ENCODE measurements around the gene RAD18.
A peak's percentile ranks its signal among the peaks of the same experiment; 100 is the strongest.

RAD18 gene

DNA sequence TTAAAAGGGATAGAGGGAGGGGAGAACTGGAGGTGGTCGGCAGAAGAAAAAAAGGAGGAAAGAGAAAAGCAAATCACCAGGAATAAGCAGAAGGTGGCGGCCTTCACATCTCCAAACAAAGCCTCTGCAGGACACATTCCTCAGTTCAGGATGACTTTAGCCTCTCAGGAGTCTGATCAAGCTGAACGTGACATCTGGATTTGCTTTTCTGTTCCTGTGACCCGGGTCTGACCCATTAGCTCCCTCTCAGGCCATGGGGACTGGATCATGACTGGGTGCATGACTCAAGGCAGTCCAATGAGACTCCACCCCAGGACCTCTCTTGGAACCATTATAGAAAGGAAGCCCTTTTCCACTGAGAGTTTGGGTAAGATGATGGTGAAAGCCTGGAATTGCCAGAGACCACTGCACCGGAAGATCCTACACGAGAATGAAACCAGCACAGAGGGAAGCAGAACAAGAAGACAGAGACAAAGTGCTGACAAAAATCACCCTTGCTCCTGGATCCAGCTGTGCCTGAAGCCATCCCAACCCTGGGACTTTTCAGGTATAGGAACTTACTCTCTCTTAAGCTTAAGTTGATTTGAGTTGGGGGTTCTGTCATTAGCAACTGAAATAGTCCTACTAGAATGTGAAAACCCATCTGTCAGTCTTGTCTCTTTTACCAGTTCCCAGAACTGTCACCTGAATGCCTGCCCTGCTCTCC is 45.4 kb upstream of the RAD18 start:
- H3K27ac ChIP-seq (ENCODE audit: extremely low read depth, low read depth, low read length) = no peak overlapping the region
- H3K4me3 ChIP-seq (ENCODE audit: low read depth, low read length) = no peak overlapping the region
- no peaks in the 10 kb centered on the region for H3K9me3 ChIP-seq (ENCODE audit: control insufficient read depth, insufficient read depth, low read depth, low read length)
- peaks cover 0 to 9% of the 10 kb centered on the region in 2 experiments; a peak in 1 of 3 replicates for H3K36me3 ChIP-seq (ENCODE audit: control insufficient read depth in 2 of 2, insufficient read depth in 1 of 2, low read length in 2 of 2)
- no peaks in the 10 kb centered on the region for H3K4me1 ChIP-seq (ENCODE audit: control insufficient read depth, insufficient read depth, low read length)
- POLR2A ChIA-PET = no interaction called here
- CTCF ChIA-PET = interaction anchor here (0.7 kb wide), 1 partner anchor 1892 kb away, joined by 3 read pairs; no protein-coding TSS in a partner anchor
- TF ChIP-seq ZNF549 (tag by site-specific recombination; IDR thresholded peaks at IDR 0.05) (no peak), ZNF324 (tag by site-specific recombination; IDR thresholded peaks at IDR 0.05) (no peak), KLF17 (tag by site-specific recombination; IDR thresholded peaks at IDR 0.05) (no peak), ZNF404 (tag by site-specific recombination; IDR thresholded peaks at IDR 0.05) (no peak), MZF1 (tag by site-specific recombination; IDR thresholded peaks at IDR 0.05; ENCODE audit: borderline replicate concordance) (no peak), ZNF610 (tag by site-specific recombination; IDR thresholded peaks at IDR 0.05; ENCODE audit: borderline replicate concordance) (no peak), ZNF670 (tag by site-specific recombination; IDR thresholded peaks at IDR 0.05; ENCODE audit: low read depth) (no peak), ZNF19 (tag by site-specific recombination; IDR thresholded peaks at IDR 0.05; ENCODE audit: low read depth) (no peak), ZNF639 (tag by site-specific recombination; IDR thresholded peaks at IDR 0.05) (no peak), TRIM28 (IDR thresholded peaks at IDR 0.05; ENCODE audit: borderline replicate concordance, low read length) (no peak), ZNF121 (tag by site-specific recombination; IDR thresholded peaks at IDR 0.05) (no peak), IKZF3 (tag by site-specific recombination; IDR thresholded peaks at IDR 0.05) (no peak), ZNF843 (tag by site-specific recombination; IDR thresholded peaks at IDR 0.05) (no peak), SETDB1 (IDR thresholded peaks at IDR 0.05; ENCODE audit: insufficient read length, low read length) (no peak)

- H3K4me3 ChIP-seq (ENCODE audit: low read depth, low read length) = no peak overlapping the region
- ChIA-PET POLR2A (no interaction called here), CTCF (no interaction called here)
- no peak for TF ChIP-seq PRDM4 (tag by site-specific recombination; IDR thresholded peaks at IDR 0.05)
- TF ChIP-seq GLIS1 (tag by site-specific recombination; IDR thresholded peaks at IDR 0.05) = peak; percentile 60
- H3K9me3 ChIP-seq (ENCODE audit: control insufficient read depth, insufficient read depth, low read depth, low read length) = no peaks in the 10 kb centered on the region
- no peak overlapping the region for H3K27ac ChIP-seq (ENCODE audit: extremely low read depth, low read depth, low read length)
- no peaks in the 10 kb centered on the region for H3K4me1 ChIP-seq (ENCODE audit: control insufficient read depth, insufficient read depth, low read length)
- H3K36me3 ChIP-seq (ENCODE audit: control insufficient read depth in 2 of 2, insufficient read depth in 1 of 2, low read length in 2 of 2) = peaks cover 0 to 5% of the 10 kb centered on the region in 2 experiments; a peak in 1 of 3 replicates
Observed at GRCh38 chr3:9007928-9008327, 44.7 kb upstream of the RAD18 start.

DNA sequence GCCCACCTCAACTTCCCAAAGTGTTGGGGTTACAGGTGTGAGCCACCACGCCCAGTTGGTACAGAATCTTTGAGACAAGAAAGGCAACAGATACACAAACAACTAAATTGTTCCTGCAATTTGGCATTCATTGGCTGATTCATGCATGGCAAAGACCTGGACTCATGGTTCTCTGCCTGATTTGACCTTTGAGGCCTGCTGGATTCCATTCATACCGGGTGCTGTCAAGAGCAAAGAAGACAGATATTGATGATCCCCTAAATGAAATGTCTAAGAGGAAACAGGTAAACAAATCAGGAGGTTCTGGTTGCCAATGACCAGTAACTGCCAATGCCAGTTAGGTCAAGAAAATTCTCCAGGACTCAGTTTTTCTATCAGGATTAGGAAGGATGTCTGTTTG is 43.9 kb upstream of the RAD18 start:
- H3K4me1 ChIP-seq (ENCODE audit: control insufficient read depth, insufficient read depth, low read length) = no peaks in the 10 kb centered on the region
- CTCF ChIA-PET = no interaction called here

More for the DNA sequence above, 43.9 kb upstream of the RAD18 start:
- TF ChIP-seq MEIS1 (CRISPR knock-in tag; IDR thresholded peaks at IDR 0.05; ENCODE audit: borderline replicate concordance) = no peak
- TF ChIP-seq KLF9 (tag by site-specific recombination; IDR thresholded peaks at IDR 0.05; ENCODE audit: low read depth) = no peak
- TF ChIP-seq ZNF24 (tag by site-specific recombination; IDR thresholded peaks at IDR 0.05) = no peak
- TF ChIP-seq, protein P1, sequence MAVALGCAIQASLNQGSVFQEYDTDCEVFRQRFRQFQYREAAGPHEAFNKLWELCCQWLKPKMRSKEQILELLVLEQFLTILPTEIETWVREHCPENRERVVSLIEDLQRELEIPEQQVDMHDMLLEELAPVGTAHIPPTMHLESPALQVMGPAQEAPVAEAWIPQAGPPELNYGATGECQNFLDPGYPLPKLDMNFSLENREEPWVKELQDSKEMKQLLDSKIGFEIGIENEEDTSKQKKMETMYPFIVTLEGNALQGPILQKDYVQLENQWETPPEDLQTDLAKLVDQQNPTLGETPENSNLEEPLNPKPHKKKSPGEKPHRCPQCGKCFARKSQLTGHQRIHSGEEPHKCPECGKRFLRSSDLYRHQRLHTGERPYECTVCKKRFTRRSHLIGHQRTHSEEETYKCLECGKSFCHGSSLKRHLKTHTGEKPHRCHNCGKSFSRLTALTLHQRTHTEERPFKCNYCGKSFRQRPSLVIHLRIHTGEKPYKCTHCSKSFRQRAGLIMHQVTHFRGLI (tag by site-specific recombination; IDR thresholded peaks at IDR 0.05) = no peak
- TF ChIP-seq, protein P2, sequence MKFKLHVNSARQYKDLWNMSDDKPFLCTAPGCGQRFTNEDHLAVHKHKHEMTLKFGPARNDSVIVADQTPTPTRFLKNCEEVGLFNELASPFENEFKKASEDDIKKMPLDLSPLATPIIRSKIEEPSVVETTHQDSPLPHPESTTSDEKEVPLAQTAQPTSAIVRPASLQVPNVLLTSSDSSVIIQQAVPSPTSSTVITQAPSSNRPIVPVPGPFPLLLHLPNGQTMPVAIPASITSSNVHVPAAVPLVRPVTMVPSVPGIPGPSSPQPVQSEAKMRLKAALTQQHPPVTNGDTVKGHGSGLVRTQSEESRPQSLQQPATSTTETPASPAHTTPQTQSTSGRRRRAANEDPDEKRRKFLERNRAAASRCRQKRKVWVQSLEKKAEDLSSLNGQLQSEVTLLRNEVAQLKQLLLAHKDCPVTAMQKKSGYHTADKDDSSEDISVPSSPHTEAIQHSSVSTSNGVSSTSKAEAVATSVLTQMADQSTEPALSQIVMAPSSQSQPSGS (tag by site-specific recombination; IDR thresholded peaks at IDR 0.05; ENCODE audit: low read depth) = no peak
- no peak for TF ChIP-seq SP7 (tag by site-specific recombination; IDR thresholded peaks at IDR 0.05)
- POLR2A ChIA-PET = no interaction called here
- H3K27ac ChIP-seq (ENCODE audit: extremely low read depth, low read depth, low read length) = no peak overlapping the region
- no peaks in the 10 kb centered on the region for H3K9me3 ChIP-seq (ENCODE audit: control insufficient read depth, insufficient read depth, low read depth, low read length)
- H3K36me3 ChIP-seq (ENCODE audit: control insufficient read depth in 2 of 2, insufficient read depth in 1 of 2, low read length in 2 of 2) = no peaks in the 10 kb centered on the region
- H3K4me3 ChIP-seq (ENCODE audit: low read depth, low read length) = no peak overlapping the region
